Lower leg skin (tissue), 4 donors: Measurements from ENCODE around the gene SIRT1. TPM values are rescaled to one million over a fixed set of nuclear protein-coding genes. Genes with fewer than 3 reads are reported as not detected.

ENCODE experiments used
- DNase-seq, 2 donors: peaks; one replicate each; pipeline ENCODE4 v3.0.0-alpha.2; 2019; ENCODE audit warnings: low spot score in 2 of 2
- H3K4me3 ChIP-seq: fragments of 200-600 bp; sonication (generic); 2 replicates; pipeline ENCODE4 v1.5.1; 2017; ENCODE audit warnings: mild to moderate bottlenecking, low read depth; ENCODE audit not compliant: poor library complexity, severe bottlenecking
- POLR2A ChIP-seq, 2 donors: fragments of 450-650 bp; IDR thresholded peaks; one replicate each; pipeline ENCODE4 v1.6.1; 2016 to 2017; ENCODE audit warnings: antibody characterized with exemption in 2 of 2, mild to moderate bottlenecking in 1 of 2, moderate library complexity in 1 of 2
- WGBS, 2 donors: methylation state at CpG; one replicate each; pipeline ENCODE4 v1.1.5; 2018; 5-methylcytosine and 5-hydroxymethylcytosine counted together
- intact Hi-C: fragments of 100-400 bp; cut with DNase I; formaldehyde crosslinking; loops from one replicate; pipeline ENCODE4 v1.15.0; 2023; ENCODE audit warnings: low total_unique reads
- total RNA-seq, 4 donors: library from RNA; depleted of rRNA; stranded (reverse); fragments of >200 nt; gene quantifications; one replicate each; pipeline ENCODE4 v1.1.0, GENCODE V29; 2016
- TF ChIP-seq, protein P1 (sequence below), 3 donors: fragments of 450-650 bp; IDR thresholded peaks; one replicate each; pipeline ENCODE4 v1.5.1; 2016; ENCODE audit warnings: antibody characterized with exemption in 3 of 3, mild to moderate bottlenecking in 3 of 3, moderate library complexity in 2 of 3

The SIRT1 gene
- total RNA-seq, 4 donors from 2014 or later = 17.6 to 23.1 (median 19.4) TPM

DNA sequence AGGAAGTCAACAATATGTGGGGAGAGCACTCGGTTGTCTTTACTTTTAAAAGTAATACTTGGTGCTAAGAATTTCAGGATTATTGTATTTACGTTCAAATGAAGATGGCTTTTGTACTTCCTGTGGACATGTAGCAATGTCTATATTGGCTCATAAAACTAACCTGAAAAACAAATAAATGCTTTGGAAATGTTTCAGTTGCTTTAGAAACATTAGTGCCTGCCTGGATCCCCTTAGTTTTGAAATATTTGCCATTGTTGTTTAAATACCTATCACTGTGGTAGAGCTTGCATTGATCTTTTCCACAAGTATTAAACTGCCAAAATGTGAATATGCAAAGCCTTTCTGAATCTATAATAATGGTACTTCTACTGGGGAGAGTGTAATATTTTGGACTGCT, 32.7 kb downstream of the SIRT1 start:
- intact Hi-C loops = no loop called here
- TF ChIP-seq POLR2A (IDR thresholded peaks at IDR 0.05) = no peak
- TF ChIP-seq, protein P1, sequence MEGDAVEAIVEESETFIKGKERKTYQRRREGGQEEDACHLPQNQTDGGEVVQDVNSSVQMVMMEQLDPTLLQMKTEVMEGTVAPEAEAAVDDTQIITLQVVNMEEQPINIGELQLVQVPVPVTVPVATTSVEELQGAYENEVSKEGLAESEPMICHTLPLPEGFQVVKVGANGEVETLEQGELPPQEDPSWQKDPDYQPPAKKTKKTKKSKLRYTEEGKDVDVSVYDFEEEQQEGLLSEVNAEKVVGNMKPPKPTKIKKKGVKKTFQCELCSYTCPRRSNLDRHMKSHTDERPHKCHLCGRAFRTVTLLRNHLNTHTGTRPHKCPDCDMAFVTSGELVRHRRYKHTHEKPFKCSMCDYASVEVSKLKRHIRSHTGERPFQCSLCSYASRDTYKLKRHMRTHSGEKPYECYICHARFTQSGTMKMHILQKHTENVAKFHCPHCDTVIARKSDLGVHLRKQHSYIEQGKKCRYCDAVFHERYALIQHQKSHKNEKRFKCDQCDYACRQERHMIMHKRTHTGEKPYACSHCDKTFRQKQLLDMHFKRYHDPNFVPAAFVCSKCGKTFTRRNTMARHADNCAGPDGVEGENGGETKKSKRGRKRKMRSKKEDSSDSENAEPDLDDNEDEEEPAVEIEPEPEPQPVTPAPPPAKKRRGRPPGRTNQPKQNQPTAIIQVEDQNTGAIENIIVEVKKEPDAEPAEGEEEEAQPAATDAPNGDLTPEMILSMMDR (IDR thresholded peaks at IDR 0.05) = no peak
- no peak overlapping the region for H3K4me3 ChIP-seq
- 83 to 93% methylated on average over 2 of the region's 2 CpGs for WGBS, 2 donors
- DNase-seq = no peak

DNA sequence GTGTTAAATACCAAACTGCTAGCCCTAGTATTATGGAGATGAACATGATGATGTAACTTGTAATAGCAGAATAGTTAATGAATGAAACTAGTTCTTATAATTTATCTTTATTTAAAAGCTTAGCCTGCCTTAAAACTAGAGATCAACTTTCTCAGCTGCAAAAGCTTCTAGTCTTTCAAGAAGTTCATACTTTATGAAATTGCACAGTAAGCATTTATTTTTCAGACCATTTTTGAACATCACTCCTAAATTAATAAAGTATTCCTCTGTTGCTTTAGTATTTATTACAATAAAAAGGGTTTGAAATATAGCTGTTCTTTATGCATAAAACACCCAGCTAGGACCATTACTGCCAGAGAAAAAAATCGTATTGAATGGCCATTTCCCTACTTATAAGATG, 33.2 kb downstream of the SIRT1 start:
- 68 to 70% methylated on average over 1 of the region's 1 CpG for WGBS, 2 donors
- intact Hi-C loops = no loop called here
- no peak for DNase-seq
- TF ChIP-seq POLR2A (IDR thresholded peaks at IDR 0.05) = no peak
- H3K4me3 ChIP-seq = no peak overlapping the region

DNA sequence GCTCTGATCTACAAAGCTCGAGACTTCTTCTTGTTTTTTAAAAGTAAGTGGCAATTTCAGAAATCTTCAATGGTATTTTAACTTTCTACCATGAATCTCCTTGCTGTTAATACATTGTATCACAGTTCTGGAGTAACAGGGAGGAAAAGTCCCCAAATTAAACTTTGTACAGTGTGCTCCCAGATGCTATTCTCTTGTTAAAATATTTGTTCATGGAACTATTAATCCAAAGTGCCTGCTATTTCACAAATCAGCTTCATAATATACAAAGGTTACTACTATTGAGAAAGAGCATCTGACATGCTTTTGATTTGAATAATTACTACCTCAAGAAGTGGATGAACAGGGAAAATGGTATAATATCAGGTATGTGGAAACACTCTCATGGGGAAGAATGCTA, 36.6 kb downstream of the SIRT1 start:
- H3K4me3 ChIP-seq = no peak overlapping the region
- 95% methylated on average over 1 of the region's 1 CpG for WGBS, 2 donors
- TF ChIP-seq, protein P1 (IDR thresholded peaks at IDR 0.05) = no peak
- TF ChIP-seq POLR2A (IDR thresholded peaks at IDR 0.05) = no peak
- intact Hi-C loops = no loop called here
- no peak for DNase-seq

DNA sequence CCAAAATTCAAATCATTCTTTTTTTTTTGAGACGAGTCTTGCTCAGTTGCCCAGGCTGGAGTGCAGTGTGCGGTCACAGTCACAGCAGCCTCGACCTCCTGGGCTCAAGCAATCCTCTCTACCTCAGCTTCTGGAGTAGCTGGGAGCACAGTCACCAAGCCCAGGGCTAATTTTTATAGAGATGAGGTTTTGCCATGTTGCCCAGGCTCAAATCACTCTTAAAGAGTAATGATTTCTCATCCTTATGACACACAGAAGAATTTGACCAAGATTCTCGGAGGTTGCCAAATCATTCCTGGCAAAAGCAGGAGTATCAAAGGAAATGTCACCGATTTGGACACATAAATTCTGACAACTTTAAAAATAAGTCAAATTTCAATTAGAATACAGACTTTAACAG, 39.1 kb downstream of the SIRT1 start:
- 78 to 83% methylated on average over 5 of the region's 5 CpGs for WGBS, 2 donors
- TF ChIP-seq, protein P1 (IDR thresholded peaks at IDR 0.05) = no peak
- TF ChIP-seq POLR2A (IDR thresholded peaks at IDR 0.05) = no peak
- DNase-seq = no peak
- intact Hi-C loops = no loop called here
- H3K4me3 ChIP-seq = no peak overlapping the region

DNA sequence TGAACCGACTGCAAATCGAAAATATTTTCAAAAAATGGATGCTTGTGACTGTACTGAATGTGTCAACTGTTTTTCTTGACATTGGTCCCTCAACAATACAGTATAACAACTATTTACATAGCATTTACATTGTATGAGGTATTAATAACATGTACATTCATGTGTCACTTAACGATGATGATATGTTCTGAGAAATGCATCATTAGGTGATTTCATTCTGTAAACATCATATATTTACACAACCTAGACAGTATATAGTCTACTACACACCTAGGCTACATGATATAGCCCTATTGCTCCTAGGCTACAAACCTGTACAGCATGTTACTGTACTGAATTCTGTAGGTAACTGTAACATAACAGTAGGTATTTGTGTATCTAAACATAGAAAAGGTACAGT, 39.7 kb downstream of the SIRT1 start:
- no peak overlapping the region for H3K4me3 ChIP-seq
- DNase-seq = no peak
- TF ChIP-seq, protein P1 (IDR thresholded peaks at IDR 0.05) = no peak
- no peak for TF ChIP-seq POLR2A (IDR thresholded peaks at IDR 0.05)
- 92 to 94% methylated on average over 3 of the region's 3 CpGs for WGBS, 2 donors
- intact Hi-C loops = no loop called here

DNA sequence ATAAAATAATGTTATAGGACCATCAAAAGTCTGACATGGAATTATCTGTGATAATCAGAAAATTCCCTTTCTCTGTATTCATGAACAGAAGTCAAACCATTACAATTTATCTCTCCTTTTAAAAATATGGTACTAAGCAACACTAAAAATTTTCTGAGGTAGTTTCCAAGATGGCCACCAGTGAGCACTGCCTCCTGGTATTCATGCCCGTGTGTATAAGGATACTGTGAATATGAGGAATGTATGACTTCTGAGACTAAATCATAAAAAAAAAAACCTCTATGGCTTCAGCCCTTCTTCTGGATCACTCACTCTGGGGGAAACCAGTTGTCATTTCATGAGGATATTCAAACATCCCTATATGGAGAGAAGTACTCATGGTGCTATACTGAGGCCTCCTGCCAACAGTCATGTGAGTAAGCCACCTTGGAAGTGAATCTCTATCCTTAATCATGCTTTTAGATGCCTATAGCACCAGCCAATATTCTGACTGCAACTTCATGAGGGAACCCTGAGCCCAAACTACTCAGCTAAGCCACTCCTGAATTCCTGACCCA, 41.1 kb downstream of the SIRT1 start:
- no peak overlapping the region for H3K4me3 ChIP-seq
- intact Hi-C loops = no loop called here
- 76 to 93% methylated on average over 1 of the region's 1 CpG for WGBS, 2 donors
- DNase-seq = no peak
- TF ChIP-seq POLR2A (IDR thresholded peaks at IDR 0.05) = no peak
- TF ChIP-seq, protein P1 (IDR thresholded peaks at IDR 0.05) = no peak
